ENCODE measurements around the gene TMEM221.

TMEM221 gene

GRCh38 chr19:17470068-17470841 is 21.8 kb upstream of the TMEM221 start, which contains the start of gene SLC27A1:
TSS of gene SLC27A1 (plus strand) at chr19:17470524. CDS start at chr19:17470541, 17 bp downstream.
- no peaks in the 10 kb centered on the region for H3K27me3 ChIP-seq (ENCODE audit: control insufficient read depth in 1 of 2, insufficient read depth in 2 of 2, low read length in 2 of 2)
- peaks cover 24% of the 10 kb centered on the region for H3K4me1 ChIP-seq (ENCODE audit: insufficient read depth, low read length)
- no peaks in the 10 kb centered on the region for H3K9me3 ChIP-seq (ENCODE audit: low read length)
- peak within 1 kb of the TSS; percentile 65 for H3K9ac ChIP-seq (ENCODE audit: low read length)
- no peaks in the 10 kb centered on the region for H3K36me3 ChIP-seq (ENCODE audit: insufficient read depth, low read length)
- peak within 1 kb of the TSS; percentile 87 to 91 for H3K4me3 ChIP-seq (ENCODE audit: low read depth in 1 of 2, low read length in 2 of 2)
- H3K27ac ChIP-seq (ENCODE audit: low read depth, low read length): peak within 1 kb of the TSS; percentile 85

- H3K4me1 ChIP-seq (ENCODE audit: insufficient read depth, low read length): peaks cover 20% of the 10 kb centered on the region
- H3K4me3 ChIP-seq (ENCODE audit: low read depth in 1 of 2, low read length in 2 of 2): peak overlapping the region; percentile 34 to 87
- peak overlapping the region; percentile 65 for H3K9ac ChIP-seq (ENCODE audit: low read length)
- no peaks in the 10 kb centered on the region for H3K36me3 ChIP-seq (ENCODE audit: insufficient read depth, low read length)
- peak overlapping the region; percentile 83 for H3K27ac ChIP-seq (ENCODE audit: low read depth, low read length)
- no peaks in the 10 kb centered on the region for H3K9me3 ChIP-seq (ENCODE audit: low read length)
- no peaks in the 10 kb centered on the region for H3K27me3 ChIP-seq (ENCODE audit: control insufficient read depth in 1 of 2, insufficient read depth in 2 of 2, low read length in 2 of 2)
Observed at GRCh38 chr19:17469481-17470067, 21.1 kb upstream of the TMEM221 start.

- no peaks in the 10 kb centered on the region for H3K36me3 ChIP-seq (ENCODE audit: insufficient read depth, low read length)
- H3K9me3 ChIP-seq (ENCODE audit: low read length): no peaks in the 10 kb centered on the region
- peak overlapping the region; percentile 83 for H3K27ac ChIP-seq (ENCODE audit: low read depth, low read length)
- H3K27me3 ChIP-seq (ENCODE audit: control insufficient read depth in 1 of 2, insufficient read depth in 2 of 2, low read length in 2 of 2): no peaks in the 10 kb centered on the region
- H3K9ac ChIP-seq (ENCODE audit: low read length): peak overlapping the region; percentile 65
- H3K4me3 ChIP-seq (ENCODE audit: low read depth in 1 of 2, low read length in 2 of 2): peak overlapping the region; percentile 34 to 87
- H3K4me1 ChIP-seq (ENCODE audit: insufficient read depth, low read length): peaks cover 20% of the 10 kb centered on the region
Observed at GRCh38 chr19:17469092-17469480, 20.6 kb upstream of the TMEM221 start.

- Histone ChIP-seq H3K9me3 (ENCODE audit: low read length) (no peaks in the 10 kb centered on the region), H3K9ac (ENCODE audit: low read length) (peak overlapping the region; percentile 65), H3K36me3 (ENCODE audit: insufficient read depth, low read length) (no peaks in the 10 kb centered on the region), H3K4me3 (ENCODE audit: low read depth in 1 of 2, low read length in 2 of 2) (peak overlapping the region; percentile 34 to 87), H3K4me1 (ENCODE audit: insufficient read depth, low read length) (peaks cover 20% of the 10 kb centered on the region), H3K27ac (ENCODE audit: low read depth, low read length) (peak overlapping the region; percentile 83), H3K27me3 (ENCODE audit: control insufficient read depth in 1 of 2, insufficient read depth in 2 of 2, low read length in 2 of 2) (no peaks in the 10 kb centered on the region)
Observed at GRCh38 chr19:17468302-17469091, 20.0 kb upstream of the TMEM221 start.

- peaks cover 20% of the 10 kb centered on the region for H3K4me1 ChIP-seq (ENCODE audit: insufficient read depth, low read length)
- H3K9ac ChIP-seq (ENCODE audit: low read length): peak overlapping the region; percentile 65
- H3K27ac ChIP-seq (ENCODE audit: low read depth, low read length): no peak overlapping the region
- H3K27me3 ChIP-seq (ENCODE audit: control insufficient read depth in 1 of 2, insufficient read depth in 2 of 2, low read length in 2 of 2): no peaks in the 10 kb centered on the region
- H3K36me3 ChIP-seq (ENCODE audit: insufficient read depth, low read length): no peaks in the 10 kb centered on the region
- H3K9me3 ChIP-seq (ENCODE audit: low read length): no peaks in the 10 kb centered on the region
- H3K4me3 ChIP-seq (ENCODE audit: low read depth in 1 of 2, low read length in 2 of 2): peak overlapping the region in 1 of 2 donors; percentile 87
Observed at GRCh38 chr19:17467471-17468301, 19.2 kb upstream of the TMEM221 start.

- no peak overlapping the region for H3K27ac ChIP-seq (ENCODE audit: low read depth, low read length)
- no peak overlapping the region for H3K9ac ChIP-seq (ENCODE audit: low read length)
- no peaks in the 10 kb centered on the region for H3K27me3 ChIP-seq (ENCODE audit: control insufficient read depth in 1 of 2, insufficient read depth in 2 of 2, low read length in 2 of 2)
- peaks cover 17% of the 10 kb centered on the region for H3K4me1 ChIP-seq (ENCODE audit: insufficient read depth, low read length)
- H3K9me3 ChIP-seq (ENCODE audit: low read length): no peaks in the 10 kb centered on the region
- no peak overlapping the region for H3K4me3 ChIP-seq (ENCODE audit: low read depth in 1 of 2, low read length in 2 of 2)
- no peaks in the 10 kb centered on the region for H3K36me3 ChIP-seq (ENCODE audit: insufficient read depth, low read length)
Observed at GRCh38 chr19:17466487-17466850, 18.0 kb upstream of the TMEM221 start.

- H3K4me1 ChIP-seq (ENCODE audit: insufficient read depth, low read length): no peaks in the 10 kb centered on the region
Observed at GRCh38 chr19:17460372-17461230, 12.1 kb upstream of the TMEM221 start, which contains the start of gene NXNL1. TSS of gene NXNL1 (minus strand) at chr19:17460926. CDS start at chr19:17460869, 57 bp downstream.

GRCh38 chr19:17458970-17459369 is 10.5 kb upstream of the TMEM221 start:
- H3K27ac ChIP-seq (ENCODE audit: low read depth, low read length): no peak overlapping the region
- H3K27me3 ChIP-seq (ENCODE audit: control insufficient read depth in 1 of 2, insufficient read depth in 2 of 2, low read length in 2 of 2): peaks cover 7 to 40% of the 10 kb centered on the region in 2 donors
- H3K9me3 ChIP-seq (ENCODE audit: low read length): no peaks in the 10 kb centered on the region
- H3K4me1 ChIP-seq (ENCODE audit: insufficient read depth, low read length): no peaks in the 10 kb centered on the region
- H3K9ac ChIP-seq (ENCODE audit: low read length): no peak overlapping the region
- H3K36me3 ChIP-seq (ENCODE audit: insufficient read depth, low read length): no peaks in the 10 kb centered on the region
- no peak overlapping the region for H3K4me3 ChIP-seq (ENCODE audit: low read depth in 1 of 2, low read length in 2 of 2)

More at GRCh38 chr19:17460372-17461230, 12.1 kb upstream of the TMEM221 start, which contains the start of gene NXNL1:
- Histone ChIP-seq H3K27me3 (ENCODE audit: control insufficient read depth in 1 of 2, insufficient read depth in 2 of 2, low read length in 2 of 2) (peaks cover 0 to 30% of the 10 kb centered on the region in 2 donors), H3K36me3 (ENCODE audit: insufficient read depth, low read length) (no peaks in the 10 kb centered on the region), H3K27ac (ENCODE audit: low read depth, low read length) (no peak within 1 kb of the TSS), H3K4me3 (ENCODE audit: low read depth in 1 of 2, low read length in 2 of 2) (no peak within 1 kb of the TSS), H3K9me3 (ENCODE audit: low read length) (no peaks in the 10 kb centered on the region), H3K9ac (ENCODE audit: low read length) (no peak within 1 kb of the TSS)

GRCh38 chr19:17457616-17458015 is 9.1 kb upstream of the TMEM221 start:
- H3K9ac ChIP-seq (ENCODE audit: low read length): no peak overlapping the region
- no peaks in the 10 kb centered on the region for H3K4me1 ChIP-seq (ENCODE audit: insufficient read depth, low read length)
- no peaks in the 10 kb centered on the region for H3K36me3 ChIP-seq (ENCODE audit: insufficient read depth, low read length)
- H3K27ac ChIP-seq (ENCODE audit: low read depth, low read length): no peak overlapping the region
- no peaks in the 10 kb centered on the region for H3K9me3 ChIP-seq (ENCODE audit: low read length)
- no peak overlapping the region for H3K4me3 ChIP-seq (ENCODE audit: low read depth in 1 of 2, low read length in 2 of 2)
- H3K27me3 ChIP-seq (ENCODE audit: control insufficient read depth in 1 of 2, insufficient read depth in 2 of 2, low read length in 2 of 2): peaks cover 7 to 41% of the 10 kb centered on the region in 2 donors

GRCh38 chr19:17456127-17456526 is 7.7 kb upstream of the TMEM221 start:
- Histone ChIP-seq H3K36me3 (ENCODE audit: insufficient read depth, low read length) (no peaks in the 10 kb centered on the region), H3K27ac (ENCODE audit: low read depth, low read length) (no peak overlapping the region), H3K4me1 (ENCODE audit: insufficient read depth, low read length) (no peaks in the 10 kb centered on the region), H3K9me3 (ENCODE audit: low read length) (no peaks in the 10 kb centered on the region), H3K9ac (ENCODE audit: low read length) (no peak overlapping the region), H3K27me3 (ENCODE audit: control insufficient read depth in 1 of 2, insufficient read depth in 2 of 2, low read length in 2 of 2) (peaks cover 7 to 41% of the 10 kb centered on the region in 2 donors), H3K4me3 (ENCODE audit: low read depth in 1 of 2, low read length in 2 of 2) (no peak overlapping the region)

Measured in muscle layer of colon (tissue), 2 donors.